ENCODE results near the gene NUDT4.

DNA sequence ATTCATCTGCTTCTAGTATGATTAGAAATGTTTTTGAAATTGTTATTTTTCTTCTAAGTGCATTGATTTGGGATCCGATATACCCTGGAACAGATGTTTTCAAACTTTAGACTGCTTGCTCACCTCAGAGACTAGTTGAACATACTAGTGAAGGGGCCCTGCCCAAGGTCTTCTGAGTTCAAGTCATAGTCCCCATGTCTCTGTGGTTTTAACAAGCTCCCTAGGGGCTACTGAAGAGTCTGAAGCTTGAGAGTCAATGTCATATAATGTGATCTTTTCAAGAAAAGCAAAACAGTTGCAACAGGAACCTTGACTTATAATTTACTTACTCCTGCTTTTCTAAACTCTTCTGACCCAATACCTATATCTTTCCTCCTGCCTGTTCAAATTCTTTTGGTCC lies 71.6 kb downstream of the NUDT4 start:
- no peak for TF ChIP-seq CTCF (IDR thresholded peaks at IDR 0.05; ENCODE audit: low read length)
- no peak for TF ChIP-seq EZH2phosphoT487 (IDR thresholded peaks at IDR 0.05; ENCODE audit: low read length)

Measured in MM.1S (cell line).